Measurements from ENCODE around the gene MYH14.
"Not testable (repeated sequence)": the region's sequence is repeated elsewhere in the genome, so short reads cannot be mapped to it uniquely, and the experiment has no call there.

The MYH14 gene

GRCh38 chr19:50196322-50196932, 7.0 kb upstream of the MYH14 start:
- no peak for DNase-seq

- DNase-seq: no peak
Observed at GRCh38 chr19:50197348-50197747, 6.1 kb upstream of the MYH14 start.

GRCh38 chr19:50198431-50199258, 4.8 kb upstream of the MYH14 start:
- DNase-seq: no peak

- DNase-seq: no peak
Observed at GRCh38 chr19:50199259-50199555, 4.2 kb upstream of the MYH14 start.

- DNase-seq: no peak
Observed at GRCh38 chr19:50202386-50202785, 1.0 kb upstream of the MYH14 start.

GRCh38 chr19:50202962-50203280, 501 bp upstream of the MYH14 start:
- no peak for DNase-seq

- DNase-seq: no peak
Observed at GRCh38 chr19:50204081-50204428, 633 bp downstream of the MYH14 start.

- peak; percentile 26 for DNase-seq
Observed at GRCh38 chr19:50204811-50205675, 1.6 kb downstream of the MYH14 start.

- no peak for DNase-seq
Observed at GRCh38 chr19:50205681-50206138, 2.3 kb downstream of the MYH14 start.

GRCh38 chr19:50206191-50206590, 2.8 kb downstream of the MYH14 start:
- no peak for DNase-seq

GRCh38 chr19:50207730-50208129, 4.3 kb downstream of the MYH14 start:
- DNase-seq: no peak

- no peak for DNase-seq
Observed at GRCh38 chr19:50209131-50209530, 5.7 kb downstream of the MYH14 start.

- no peak for DNase-seq
Observed at GRCh38 chr19:50210425-50210824, 7.0 kb downstream of the MYH14 start.

- DNase-seq: no peak
Observed at GRCh38 chr19:50213925-50214324, 10.5 kb downstream of the MYH14 start.

- DNase-seq: no peak
Observed at GRCh38 chr19:50214699-50215543, 11.5 kb downstream of the MYH14 start.

- no peak for DNase-seq
Observed at GRCh38 chr19:50215820-50216219, 12.4 kb downstream of the MYH14 start.

GRCh38 chr19:50221087-50221486, 17.7 kb downstream of the MYH14 start:
- DNase-seq: no peak

GRCh38 chr19:50222691-50223438, 19.4 kb downstream of the MYH14 start:
- DNase-seq: no peak

- no peak for DNase-seq
Observed at GRCh38 chr19:50223439-50223716, 20.0 kb downstream of the MYH14 start.

GRCh38 chr19:50224986-50225747, 21.7 kb downstream of the MYH14 start:
- no peak for DNase-seq

GRCh38 chr19:50226536-50226935, 23.1 kb downstream of the MYH14 start:
- DNase-seq: no peak

GRCh38 chr19:50228153-50228552, 24.7 kb downstream of the MYH14 start:
- not testable (repeated sequence) for DNase-seq
